GM12874 (cell line): Measurements from ENCODE around the gene PCDHGA1.

Source experiments
- TF ChIP-seq, protein P1 (sequence below): IDR thresholded peaks from 2 replicates; pipeline ENCODE4 v1.5.1; 2011; ENCODE audit warnings: low read depth, mild to moderate bottlenecking, control low read depth, low read length, moderate library complexity; ENCODE audit not compliant: insufficient read depth

Gene PCDHGA1

DNA sequence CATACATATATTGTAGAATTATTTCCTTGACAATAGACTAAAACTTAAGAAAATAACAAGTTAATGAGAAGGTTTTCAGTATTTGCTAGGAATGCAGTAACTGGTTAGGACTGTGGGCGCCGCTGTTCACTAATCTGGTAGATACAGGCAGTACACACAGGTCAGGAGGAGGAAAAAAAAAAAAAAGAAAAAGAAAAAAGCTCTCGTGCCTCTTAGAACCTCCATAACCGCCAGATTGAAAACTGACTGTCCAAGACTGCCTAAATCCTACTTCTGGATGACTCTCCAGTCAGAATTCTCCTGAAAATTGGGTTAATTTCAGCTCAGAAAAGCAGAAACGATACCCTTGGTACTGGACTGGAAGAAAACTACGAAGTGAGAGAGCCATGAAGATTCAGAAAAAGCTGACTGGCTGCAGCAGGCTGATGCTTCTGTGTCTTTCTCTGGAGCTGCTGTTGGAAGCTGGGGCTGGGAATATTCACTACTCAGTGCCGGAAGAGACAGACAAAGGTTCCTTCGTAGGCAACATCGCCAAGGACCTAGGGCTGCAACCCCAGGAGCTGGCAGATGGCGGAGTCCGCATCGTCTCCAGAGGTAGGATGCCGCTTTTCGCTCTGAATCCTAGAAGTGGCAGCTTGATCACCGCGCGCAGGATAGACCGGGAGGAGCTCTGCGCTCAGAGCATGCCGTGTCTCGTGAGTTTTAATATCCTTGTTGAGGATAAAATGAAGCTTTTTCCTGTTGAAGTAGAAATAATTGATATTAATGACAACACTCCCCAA, at the start of gene PCDHGA1:
Gene PCDHGA1 (plus strand): TSS at position 216 of the 782 bp plus-strand sequence.
- TF ChIP-seq, protein P1, sequence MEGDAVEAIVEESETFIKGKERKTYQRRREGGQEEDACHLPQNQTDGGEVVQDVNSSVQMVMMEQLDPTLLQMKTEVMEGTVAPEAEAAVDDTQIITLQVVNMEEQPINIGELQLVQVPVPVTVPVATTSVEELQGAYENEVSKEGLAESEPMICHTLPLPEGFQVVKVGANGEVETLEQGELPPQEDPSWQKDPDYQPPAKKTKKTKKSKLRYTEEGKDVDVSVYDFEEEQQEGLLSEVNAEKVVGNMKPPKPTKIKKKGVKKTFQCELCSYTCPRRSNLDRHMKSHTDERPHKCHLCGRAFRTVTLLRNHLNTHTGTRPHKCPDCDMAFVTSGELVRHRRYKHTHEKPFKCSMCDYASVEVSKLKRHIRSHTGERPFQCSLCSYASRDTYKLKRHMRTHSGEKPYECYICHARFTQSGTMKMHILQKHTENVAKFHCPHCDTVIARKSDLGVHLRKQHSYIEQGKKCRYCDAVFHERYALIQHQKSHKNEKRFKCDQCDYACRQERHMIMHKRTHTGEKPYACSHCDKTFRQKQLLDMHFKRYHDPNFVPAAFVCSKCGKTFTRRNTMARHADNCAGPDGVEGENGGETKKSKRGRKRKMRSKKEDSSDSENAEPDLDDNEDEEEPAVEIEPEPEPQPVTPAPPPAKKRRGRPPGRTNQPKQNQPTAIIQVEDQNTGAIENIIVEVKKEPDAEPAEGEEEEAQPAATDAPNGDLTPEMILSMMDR = peak; percentile 45; the same call in 1 of the 2 replicates

GRCh38 chr5:141298376-141298775, 31.9 kb upstream of the PCDHGA1 start:
- TF ChIP-seq, protein P1 = no peak

GRCh38 chr5:141303756-141304155, 26.6 kb upstream of the PCDHGA1 start, which contains the start of gene SLC25A2:
TSS of gene SLC25A2 (minus strand) at chr5:141304049. CDS start at chr5:141303865, 184 bp downstream.
- TF ChIP-seq, protein P1 = no peak

GRCh38 chr5:141306630-141307029, 23.7 kb upstream of the PCDHGA1 start:
- TF ChIP-seq, protein P1 = no peak

- TF ChIP-seq, protein P1 = no peak
Observed at GRCh38 chr5:141313711-141314110, 16.6 kb upstream of the PCDHGA1 start.

DNA sequence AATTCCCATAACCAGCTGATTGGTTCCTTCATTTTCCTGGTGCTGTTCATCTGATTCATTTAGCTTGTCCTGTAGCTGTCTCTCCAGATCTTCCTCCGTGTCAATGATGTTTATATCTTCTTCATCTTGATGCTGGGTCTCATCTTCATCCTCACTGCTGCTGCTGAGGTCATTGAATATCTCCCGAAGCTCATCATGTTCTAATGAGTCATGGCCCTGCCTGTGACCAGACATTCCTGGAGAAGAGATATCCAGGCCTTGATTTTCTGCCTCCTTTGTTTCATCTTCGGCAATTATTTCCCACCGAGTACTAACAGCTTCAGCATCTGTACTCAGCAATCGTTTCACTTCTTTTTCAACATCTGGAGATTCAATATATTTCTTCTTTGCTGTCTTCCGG, 11.1 kb upstream of the PCDHGA1 start:
- TF ChIP-seq, protein P1 = no peak

- TF ChIP-seq, protein P1 = no peak
Observed at GRCh38 chr5:141319699-141320098, 10.6 kb upstream of the PCDHGA1 start.
